Measurements from ENCODE around the gene PCGF2. TPM values are rescaled to one million over a fixed set of nuclear protein-coding genes. Genes with fewer than 3 reads are reported as not detected.

PCGF2 gene
- total and polyA plus RNA-seq, 9 of the 15 experiments (the other 6 are each of a cell fraction or from before 2014, with no cell fraction given) = 1.3 to 33.4 (median 7.0) TPM

DNA sequence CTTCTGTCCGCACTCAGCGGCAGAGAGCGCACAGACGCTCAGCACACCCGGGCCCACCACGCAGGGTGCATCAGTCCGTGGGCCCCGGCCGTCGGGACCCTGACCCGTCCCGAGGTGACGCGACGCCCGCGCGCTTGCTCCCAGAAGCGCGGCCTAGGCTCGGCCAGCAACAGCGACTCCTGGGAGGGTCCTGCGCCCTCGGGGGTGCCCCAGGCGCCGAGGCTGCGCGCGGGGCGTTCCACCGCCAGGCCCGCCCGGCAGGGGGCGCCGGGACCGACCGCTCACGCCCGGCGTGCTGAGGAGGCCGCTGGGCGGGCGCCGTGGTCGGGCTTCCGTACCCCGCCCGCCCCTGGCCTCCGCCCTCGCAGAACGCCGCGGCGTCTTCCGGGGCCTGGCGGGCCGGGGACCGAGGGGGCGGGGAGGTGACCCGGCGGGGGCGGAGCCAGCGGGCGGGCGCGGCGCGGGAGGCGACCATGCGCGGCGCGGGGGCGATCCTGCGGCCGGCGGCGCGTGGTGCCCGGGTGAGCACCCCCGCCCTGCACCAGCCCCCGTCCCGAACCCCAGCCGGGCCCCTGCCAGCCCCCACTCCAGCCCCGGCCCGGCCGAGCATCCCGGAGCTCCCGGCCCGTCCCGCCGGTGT, 18.1 kb downstream of the PCGF2 start, which contains the start of gene CISD3 (continued):
- TF ChIP-seq ZBED1 (IDR thresholded peaks at IDR 0.05) (0 out of 2 replicates have a peak, but pooled peaks have one; percentile 6), ZNF507 (tag; conservative IDR thresholded peaks at IDR 0.05) (no peak), CHCHD3 (CRISPR knock-in tag; IDR thresholded peaks at IDR 0.05) (no peak), ZKSCAN3 (CRISPR knock-in tag; IDR thresholded peaks at IDR 0.05) (no peak), DPF2 (IDR thresholded peaks at IDR 0.05) (no peak), MAFF (IDR thresholded peaks at IDR 0.05; ENCODE audit: low read length) (no peak), ARHGAP35 (IDR thresholded peaks at IDR 0.05; ENCODE audit: partially characterized antibody) (no peak), SAFB (IDR thresholded peaks at IDR 0.05; ENCODE audit: borderline replicate concordance, low read depth, low read length) (0 out of 2 replicates have a peak, but pooled peaks have one; percentile 15), JUN (IDR thresholded peaks at IDR 0.05; ENCODE audit: borderline replicate concordance, low read depth, low read length) (no peak), JUN (CRISPR knock-in tag; IDR thresholded peaks at IDR 0.05; ENCODE audit: borderline replicate concordance) (no peak), PRMT5 (CRISPR knock-in tag; IDR thresholded peaks at IDR 0.05) (no peak)
- TF ChIP-seq, protein P1, sequence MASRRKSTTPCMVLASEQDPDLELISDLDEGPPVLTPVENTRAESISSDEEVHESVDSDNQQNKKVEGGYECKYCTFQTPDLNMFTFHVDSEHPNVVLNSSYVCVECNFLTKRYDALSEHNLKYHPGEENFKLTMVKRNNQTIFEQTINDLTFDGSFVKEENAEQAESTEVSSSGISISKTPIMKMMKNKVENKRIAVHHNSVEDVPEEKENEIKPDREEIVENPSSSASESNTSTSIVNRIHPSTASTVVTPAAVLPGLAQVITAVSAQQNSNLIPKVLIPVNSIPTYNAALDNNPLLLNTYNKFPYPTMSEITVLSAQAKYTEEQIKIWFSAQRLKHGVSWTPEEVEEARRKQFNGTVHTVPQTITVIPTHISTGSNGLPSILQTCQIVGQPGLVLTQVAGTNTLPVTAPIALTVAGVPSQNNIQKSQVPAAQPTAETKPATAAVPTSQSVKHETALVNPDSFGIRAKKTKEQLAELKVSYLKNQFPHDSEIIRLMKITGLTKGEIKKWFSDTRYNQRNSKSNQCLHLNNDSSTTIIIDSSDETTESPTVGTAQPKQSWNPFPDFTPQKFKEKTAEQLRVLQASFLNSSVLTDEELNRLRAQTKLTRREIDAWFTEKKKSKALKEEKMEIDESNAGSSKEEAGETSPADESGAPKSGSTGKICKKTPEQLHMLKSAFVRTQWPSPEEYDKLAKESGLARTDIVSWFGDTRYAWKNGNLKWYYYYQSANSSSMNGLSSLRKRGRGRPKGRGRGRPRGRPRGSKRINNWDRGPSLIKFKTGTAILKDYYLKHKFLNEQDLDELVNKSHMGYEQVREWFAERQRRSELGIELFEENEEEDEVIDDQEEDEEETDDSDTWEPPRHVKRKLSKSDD (conservative IDR thresholded peaks at IDR 0.05; ENCODE audit: low read length) = no peak
- TF ChIP-seq, protein P2, sequence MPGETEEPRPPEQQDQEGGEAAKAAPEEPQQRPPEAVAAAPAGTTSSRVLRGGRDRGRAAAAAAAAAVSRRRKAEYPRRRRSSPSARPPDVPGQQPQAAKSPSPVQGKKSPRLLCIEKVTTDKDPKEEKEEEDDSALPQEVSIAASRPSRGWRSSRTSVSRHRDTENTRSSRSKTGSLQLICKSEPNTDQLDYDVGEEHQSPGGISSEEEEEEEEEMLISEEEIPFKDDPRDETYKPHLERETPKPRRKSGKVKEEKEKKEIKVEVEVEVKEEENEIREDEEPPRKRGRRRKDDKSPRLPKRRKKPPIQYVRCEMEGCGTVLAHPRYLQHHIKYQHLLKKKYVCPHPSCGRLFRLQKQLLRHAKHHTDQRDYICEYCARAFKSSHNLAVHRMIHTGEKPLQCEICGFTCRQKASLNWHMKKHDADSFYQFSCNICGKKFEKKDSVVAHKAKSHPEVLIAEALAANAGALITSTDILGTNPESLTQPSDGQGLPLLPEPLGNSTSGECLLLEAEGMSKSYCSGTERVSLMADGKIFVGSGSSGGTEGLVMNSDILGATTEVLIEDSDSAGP (CRISPR knock-in tag; IDR thresholded peaks at IDR 0.05) = no peak
- TF ChIP-seq, protein P3, sequence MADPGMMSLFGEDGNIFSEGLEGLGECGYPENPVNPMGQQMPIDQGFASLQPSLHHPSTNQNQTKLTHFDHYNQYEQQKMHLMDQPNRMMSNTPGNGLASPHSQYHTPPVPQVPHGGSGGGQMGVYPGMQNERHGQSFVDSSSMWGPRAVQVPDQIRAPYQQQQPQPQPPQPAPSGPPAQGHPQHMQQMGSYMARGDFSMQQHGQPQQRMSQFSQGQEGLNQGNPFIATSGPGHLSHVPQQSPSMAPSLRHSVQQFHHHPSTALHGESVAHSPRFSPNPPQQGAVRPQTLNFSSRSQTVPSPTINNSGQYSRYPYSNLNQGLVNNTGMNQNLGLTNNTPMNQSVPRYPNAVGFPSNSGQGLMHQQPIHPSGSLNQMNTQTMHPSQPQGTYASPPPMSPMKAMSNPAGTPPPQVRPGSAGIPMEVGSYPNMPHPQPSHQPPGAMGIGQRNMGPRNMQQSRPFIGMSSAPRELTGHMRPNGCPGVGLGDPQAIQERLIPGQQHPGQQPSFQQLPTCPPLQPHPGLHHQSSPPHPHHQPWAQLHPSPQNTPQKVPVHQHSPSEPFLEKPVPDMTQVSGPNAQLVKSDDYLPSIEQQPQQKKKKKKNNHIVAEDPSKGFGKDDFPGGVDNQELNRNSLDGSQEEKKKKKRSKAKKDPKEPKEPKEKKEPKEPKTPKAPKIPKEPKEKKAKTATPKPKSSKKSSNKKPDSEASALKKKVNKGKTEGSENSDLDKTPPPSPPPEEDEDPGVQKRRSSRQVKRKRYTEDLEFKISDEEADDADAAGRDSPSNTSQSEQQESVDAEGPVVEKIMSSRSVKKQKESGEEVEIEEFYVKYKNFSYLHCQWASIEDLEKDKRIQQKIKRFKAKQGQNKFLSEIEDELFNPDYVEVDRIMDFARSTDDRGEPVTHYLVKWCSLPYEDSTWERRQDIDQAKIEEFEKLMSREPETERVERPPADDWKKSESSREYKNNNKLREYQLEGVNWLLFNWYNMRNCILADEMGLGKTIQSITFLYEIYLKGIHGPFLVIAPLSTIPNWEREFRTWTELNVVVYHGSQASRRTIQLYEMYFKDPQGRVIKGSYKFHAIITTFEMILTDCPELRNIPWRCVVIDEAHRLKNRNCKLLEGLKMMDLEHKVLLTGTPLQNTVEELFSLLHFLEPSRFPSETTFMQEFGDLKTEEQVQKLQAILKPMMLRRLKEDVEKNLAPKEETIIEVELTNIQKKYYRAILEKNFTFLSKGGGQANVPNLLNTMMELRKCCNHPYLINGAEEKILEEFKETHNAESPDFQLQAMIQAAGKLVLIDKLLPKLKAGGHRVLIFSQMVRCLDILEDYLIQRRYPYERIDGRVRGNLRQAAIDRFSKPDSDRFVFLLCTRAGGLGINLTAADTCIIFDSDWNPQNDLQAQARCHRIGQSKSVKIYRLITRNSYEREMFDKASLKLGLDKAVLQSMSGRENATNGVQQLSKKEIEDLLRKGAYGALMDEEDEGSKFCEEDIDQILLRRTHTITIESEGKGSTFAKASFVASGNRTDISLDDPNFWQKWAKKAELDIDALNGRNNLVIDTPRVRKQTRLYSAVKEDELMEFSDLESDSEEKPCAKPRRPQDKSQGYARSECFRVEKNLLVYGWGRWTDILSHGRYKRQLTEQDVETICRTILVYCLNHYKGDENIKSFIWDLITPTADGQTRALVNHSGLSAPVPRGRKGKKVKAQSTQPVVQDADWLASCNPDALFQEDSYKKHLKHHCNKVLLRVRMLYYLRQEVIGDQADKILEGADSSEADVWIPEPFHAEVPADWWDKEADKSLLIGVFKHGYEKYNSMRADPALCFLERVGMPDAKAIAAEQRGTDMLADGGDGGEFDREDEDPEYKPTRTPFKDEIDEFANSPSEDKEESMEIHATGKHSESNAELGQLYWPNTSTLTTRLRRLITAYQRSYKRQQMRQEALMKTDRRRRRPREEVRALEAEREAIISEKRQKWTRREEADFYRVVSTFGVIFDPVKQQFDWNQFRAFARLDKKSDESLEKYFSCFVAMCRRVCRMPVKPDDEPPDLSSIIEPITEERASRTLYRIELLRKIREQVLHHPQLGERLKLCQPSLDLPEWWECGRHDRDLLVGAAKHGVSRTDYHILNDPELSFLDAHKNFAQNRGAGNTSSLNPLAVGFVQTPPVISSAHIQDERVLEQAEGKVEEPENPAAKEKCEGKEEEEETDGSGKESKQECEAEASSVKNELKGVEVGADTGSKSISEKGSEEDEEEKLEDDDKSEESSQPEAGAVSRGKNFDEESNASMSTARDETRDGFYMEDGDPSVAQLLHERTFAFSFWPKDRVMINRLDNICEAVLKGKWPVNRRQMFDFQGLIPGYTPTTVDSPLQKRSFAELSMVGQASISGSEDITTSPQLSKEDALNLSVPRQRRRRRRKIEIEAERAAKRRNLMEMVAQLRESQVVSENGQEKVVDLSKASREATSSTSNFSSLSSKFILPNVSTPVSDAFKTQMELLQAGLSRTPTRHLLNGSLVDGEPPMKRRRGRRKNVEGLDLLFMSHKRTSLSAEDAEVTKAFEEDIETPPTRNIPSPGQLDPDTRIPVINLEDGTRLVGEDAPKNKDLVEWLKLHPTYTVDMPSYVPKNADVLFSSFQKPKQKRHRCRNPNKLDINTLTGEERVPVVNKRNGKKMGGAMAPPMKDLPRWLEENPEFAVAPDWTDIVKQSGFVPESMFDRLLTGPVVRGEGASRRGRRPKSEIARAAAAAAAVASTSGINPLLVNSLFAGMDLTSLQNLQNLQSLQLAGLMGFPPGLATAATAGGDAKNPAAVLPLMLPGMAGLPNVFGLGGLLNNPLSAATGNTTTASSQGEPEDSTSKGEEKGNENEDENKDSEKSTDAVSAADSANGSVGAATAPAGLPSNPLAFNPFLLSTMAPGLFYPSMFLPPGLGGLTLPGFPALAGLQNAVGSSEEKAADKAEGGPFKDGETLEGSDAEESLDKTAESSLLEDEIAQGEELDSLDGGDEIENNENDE (IDR thresholded peaks at IDR 0.05; ENCODE audit: low read depth, low read length) = no peak

Measured in K562 (cell line).